H1 (cell line): ENCODE measurements around the gene ARHGAP4. TPM values are rescaled to one million over a fixed set of nuclear protein-coding genes. Genes with fewer than 3 reads are reported as not detected.

Experiments used
- BACH1 ChIP-seq: IDR thresholded peaks from 2 replicates; pipeline ENCODE4 v1.6.1; 2012; ENCODE audit warnings: low read length, improper control_type of control experiment
- EGR1 ChIP-seq: IDR thresholded peaks from 2 replicates; pipeline ENCODE4 v1.6.1; 2011; ENCODE audit warnings: low read depth, low read length, borderline replicate concordance
- FOSL1 ChIP-seq: IDR thresholded peaks from 2 replicates; pipeline ENCODE4 v1.6.1; 2011; ENCODE audit warnings: mild to moderate bottlenecking, low read depth, low read length, moderate library complexity; ENCODE audit not compliant: insufficient read depth
- GTF2F1 ChIP-seq: IDR thresholded peaks from 2 replicates; pipeline ENCODE4 v1.6.1; 2012; ENCODE audit warnings: low read depth, low read length, improper control_type of control experiment, borderline replicate concordance
- NANOG ChIP-seq: IDR thresholded peaks from 2 replicates; pipeline ENCODE4 v1.6.1; 2011; ENCODE audit warnings: low read length, low read depth, mild to moderate bottlenecking, inconsistent platforms; ENCODE audit not compliant: insufficient read depth, poor library complexity, severe bottlenecking
- SAP30 ChIP-seq: fragments of 300-600 bp; sonication (generic); IDR thresholded peaks from 2 replicates; pipeline ENCODE4 v1.7.1; 2012; ENCODE audit warnings: low read length, moderate library complexity, mild to moderate bottlenecking, inconsistent platforms; ENCODE audit not compliant: insufficient read depth, insufficient replicate concordance
- SP2 ChIP-seq: IDR thresholded peaks from 2 replicates; pipeline ENCODE4 v1.6.1; 2012; ENCODE audit warnings: mild to moderate bottlenecking, low read length, inconsistent platforms
- TAF7 ChIP-seq: optimal IDR thresholded peaks from 2 replicates; pipeline ENCODE3; 2011; ENCODE audit warnings: low read depth, mild to moderate bottlenecking, inconsistent platforms, low read length, moderate library complexity, borderline replicate concordance
- TBP ChIP-seq: IDR thresholded peaks from 2 replicates; pipeline ENCODE4 v1.6.1; 2011; ENCODE audit warnings: low read depth, low read length, improper control_type of control experiment
- polyA plus RNA-seq, 7 experiments: library from polyadenylated mRNA; depleted of rRNA in 3 of 7; stranded (reverse) in 5 of 7; unstranded in 2 of 7; fragments of >200 nt in 5 of 7; fragments of 200-250 nt in 2 of 7; gene quantifications; 1 replicate in 5 of 7; 2 replicates in 1 of 7; 4 replicates in 1 of 7; pipeline versions ENCODE4 v1.2.1 to v1.2.3, GENCODE V29; 2011 to 2013; ENCODE audit warnings: missing spikeins in 2 of 7, mixed read lengths in 2 of 7
- total RNA-seq: library from RNA; stranded (reverse); fragmentation: NEBNext Ultra II Directional; extraction: Animal tissue kit (Norgen Biotek cat#: 25700); gene quantifications from 2 replicates; pipeline ENCODE4 v1.2.1, GENCODE V29; 2021

The ARHGAP4 gene
- total and polyA plus RNA-seq, 2 of the 8 experiments (the other 6 are each of a cell fraction or from before 2014, with no cell fraction given): 23.9 to 26.0 TPM

- TF ChIP-seq SAP30: no peak
- TF ChIP-seq EGR1: no peak
- TF ChIP-seq FOSL1: no peak
- TF ChIP-seq TAF7: no peak
- no peak for TF ChIP-seq NANOG
- no peak for TF ChIP-seq TBP
- TF ChIP-seq GTF2F1: no peak
- TF ChIP-seq SP2: no peak
- TF ChIP-seq BACH1: no peak
Measured at GRCh38 chrX:153959649-153960048, 33.6 kb upstream of the ARHGAP4 start (continued).
